OCI-M1 (cell line): ENCODE results near the gene CLEC4M.
"Not testable (repeated sequence)": the region's sequence is repeated elsewhere in the genome, so short reads cannot be mapped to it uniquely, and the experiment has no call there.

Experiments used
- DNase-seq: peaks from one replicate; lab custom pipeline; 2025; lab: John Stamatoyannopoulos, UW

CLEC4M gene

DNA sequence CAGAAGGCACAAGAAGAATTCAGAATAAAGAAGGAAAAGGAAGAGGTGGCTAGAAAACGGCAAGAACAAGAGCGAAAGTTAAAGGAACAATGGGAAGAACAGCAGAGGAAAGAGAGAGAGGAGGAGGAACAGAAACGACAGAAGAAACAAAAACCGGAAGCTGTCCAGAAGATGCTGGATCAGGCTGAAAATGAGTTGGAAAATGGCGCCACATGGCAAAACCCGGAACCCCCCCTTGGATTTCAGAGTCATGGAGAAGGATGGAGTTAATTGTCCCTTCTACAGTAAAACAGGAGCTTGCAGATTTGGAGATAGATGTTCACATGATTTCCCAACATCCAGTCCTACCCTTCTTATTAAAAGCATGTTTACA is 22.4 kb upstream of the CLEC4M start:
- DNase-seq, result no peak

DNA sequence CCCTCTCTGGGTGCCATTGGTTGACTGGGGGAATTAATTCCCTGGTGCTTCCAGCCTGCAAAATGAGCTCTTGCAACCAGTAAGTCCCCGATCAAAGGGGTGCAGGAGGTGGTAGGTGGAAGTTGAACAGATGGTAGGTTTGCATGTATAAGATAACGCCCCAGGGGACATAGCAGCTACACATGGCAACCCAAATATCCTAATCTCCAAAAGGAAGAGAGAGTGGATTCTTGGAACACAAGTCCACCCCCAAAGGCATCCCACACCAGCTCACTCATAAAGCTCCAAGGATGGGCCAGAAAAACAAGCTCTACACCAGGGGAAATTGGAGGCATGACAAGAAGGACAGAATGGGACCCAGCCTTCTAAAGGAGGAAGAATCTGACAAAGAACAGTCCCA is 20.5 kb upstream of the CLEC4M start:
- no peak for DNase-seq

DNA sequence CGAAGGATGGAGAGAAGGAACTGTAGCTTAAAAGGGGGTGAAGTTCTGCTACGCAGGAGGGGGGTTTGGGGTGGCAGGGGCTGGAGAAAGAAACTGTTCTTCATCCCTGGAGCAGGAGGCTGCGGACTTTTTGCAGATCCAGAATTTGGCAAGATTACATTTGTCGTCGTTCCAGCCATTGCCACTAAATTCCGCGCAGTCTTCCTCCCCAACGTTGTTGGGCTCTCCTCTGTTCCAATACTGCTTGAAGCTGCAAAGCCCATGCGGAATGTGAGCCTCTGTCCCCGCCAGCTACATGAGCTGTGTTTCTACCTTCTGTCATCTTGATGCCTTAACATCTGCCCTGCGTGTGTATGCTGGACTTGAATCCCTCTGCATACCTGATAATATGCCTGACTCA is 20.1 kb upstream of the CLEC4M start:
- no peak for DNase-seq

DNA sequence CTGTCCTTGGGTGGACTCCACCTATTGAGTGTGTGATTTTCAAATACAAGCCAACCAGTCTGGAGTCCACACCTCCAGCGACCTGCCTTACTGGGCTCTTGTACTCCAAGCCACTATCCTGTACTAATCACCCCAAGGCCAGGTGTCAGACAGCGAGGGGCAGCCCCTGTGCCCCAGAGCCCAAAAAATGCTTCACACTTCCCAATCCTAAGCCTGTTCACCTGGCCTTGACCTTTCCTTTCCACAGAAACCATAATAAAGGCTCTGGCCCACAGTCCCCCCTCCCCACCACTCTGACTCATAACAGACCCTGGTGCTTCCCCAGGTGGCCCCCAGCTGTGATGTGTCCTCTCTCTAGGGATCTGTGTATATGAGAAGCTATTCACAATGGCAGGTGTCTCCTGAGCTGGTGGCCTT is 19.6 kb upstream of the CLEC4M start:
- no peak for DNase-seq

GRCh38 chr19:7744199-7744786 is 18.8 kb upstream of the CLEC4M start:
- no peak for DNase-seq

DNA sequence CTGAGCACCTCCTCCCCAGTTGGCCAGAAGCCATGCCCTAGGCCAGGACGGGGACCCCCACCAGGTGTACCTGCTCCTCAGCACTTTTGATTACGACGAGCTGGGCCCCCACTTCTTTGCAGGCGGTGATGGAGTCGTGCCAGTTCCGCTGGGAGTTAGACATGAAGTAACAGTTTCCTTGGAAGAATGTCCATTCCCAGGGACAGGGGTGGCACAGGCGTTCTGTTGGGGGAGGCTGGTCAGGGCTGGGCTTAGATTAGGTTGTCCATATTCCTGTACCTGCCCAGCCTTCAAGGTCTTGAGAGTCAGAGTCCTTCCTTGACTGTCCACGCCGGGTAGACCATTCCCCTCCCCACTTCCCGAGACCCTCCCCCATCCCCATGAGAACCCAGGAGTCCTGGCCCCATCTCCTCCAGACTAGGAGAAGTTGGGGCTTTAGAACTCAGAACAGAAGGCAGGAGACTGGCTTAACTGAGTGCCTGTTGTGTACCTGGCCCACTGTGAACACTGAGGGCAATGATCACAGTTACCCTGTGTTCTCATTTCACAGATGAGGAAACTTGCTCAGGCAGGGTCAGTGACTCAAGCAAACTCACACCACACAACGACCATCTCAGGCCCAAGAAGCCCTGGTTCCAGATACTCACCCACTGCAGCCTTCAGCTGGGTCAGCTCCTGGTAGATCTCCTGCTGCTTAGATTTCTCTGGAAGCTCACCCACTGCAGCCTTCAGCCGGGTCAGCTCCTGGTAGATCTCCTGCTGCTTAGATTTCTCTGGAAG is 18.0 kb upstream of the CLEC4M start:
- no peak for DNase-seq

DNA sequence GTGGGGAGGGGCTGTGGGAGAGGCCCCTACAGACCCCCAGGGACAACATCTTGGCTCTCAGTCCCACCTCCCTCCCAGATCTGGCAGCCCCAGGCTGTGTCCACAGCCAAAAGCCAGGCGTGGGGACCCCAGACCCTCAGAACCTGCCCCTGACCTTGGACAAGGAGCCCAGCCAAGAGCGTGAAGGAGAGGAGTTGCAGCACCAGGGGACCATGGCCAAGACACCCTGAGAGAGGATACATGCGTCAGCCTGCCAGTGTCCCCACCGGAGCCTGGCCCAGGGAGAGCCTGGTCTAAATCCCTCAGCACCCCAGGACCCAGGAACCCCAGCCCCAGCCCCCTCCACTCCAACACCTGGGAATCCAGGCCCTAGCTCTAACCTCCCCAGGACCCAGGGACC is 16.7 kb upstream of the CLEC4M start:
- not testable (repeated sequence) for DNase-seq

- DNase-seq, result no peak
Observed at GRCh38 chr19:7746903-7747884, 15.8 kb upstream of the CLEC4M start, which contains the start of gene CD209. Gene CD209 (minus strand): TSS chr19:7747534. CDS start chr19:7747511, 23 bp downstream.

DNA sequence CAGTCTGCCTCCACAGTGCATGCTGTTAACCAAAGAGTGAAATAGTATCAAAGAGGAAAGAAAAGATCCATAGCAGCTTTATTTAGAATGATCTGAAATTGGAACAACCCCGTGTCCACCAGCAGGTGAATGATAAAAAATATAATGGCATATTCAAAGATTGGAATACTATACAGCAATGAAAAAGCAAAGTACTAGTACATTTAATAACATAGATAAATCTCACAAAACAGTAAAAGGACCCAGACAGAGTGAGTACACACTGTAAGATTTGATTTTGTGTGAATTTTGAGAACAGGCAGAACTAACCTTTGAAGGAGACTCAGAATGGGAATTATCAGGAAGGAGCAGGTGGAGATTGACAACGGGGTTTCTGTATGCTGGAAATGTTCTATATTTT is 14.9 kb upstream of the CLEC4M start:
- DNase-seq, result no peak

- peak; percentile 39 for DNase-seq
Observed at GRCh38 chr19:7748756-7749155, 14.3 kb upstream of the CLEC4M start.

DNA sequence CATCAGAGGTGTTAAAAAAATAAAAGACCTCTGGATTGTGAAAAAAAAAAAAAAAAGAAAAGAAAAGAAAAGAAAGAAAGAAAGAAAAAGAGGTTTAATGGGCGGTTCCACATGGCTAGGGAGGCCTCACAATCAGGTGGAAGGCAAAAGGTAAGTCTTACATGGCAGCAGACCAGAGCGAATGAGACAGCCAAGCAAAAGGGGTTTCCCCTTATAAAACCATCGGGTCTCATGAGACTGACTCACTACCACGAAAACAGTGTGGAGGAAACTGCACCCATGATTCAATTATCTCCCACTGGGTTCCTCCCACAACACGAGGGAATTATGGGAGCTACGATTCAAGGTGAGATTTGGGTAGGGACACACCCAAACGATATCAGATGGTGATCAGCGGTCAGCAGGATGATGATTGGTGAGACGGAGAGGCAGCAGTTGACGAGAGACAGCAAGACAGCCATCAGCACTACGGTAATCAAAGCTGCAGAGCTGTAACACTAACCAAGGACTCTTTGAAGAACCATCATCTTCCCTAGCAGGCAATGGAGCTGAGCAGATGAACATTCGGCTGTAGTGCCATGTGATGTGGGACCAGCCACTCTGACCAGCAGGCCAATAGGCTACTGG is 11.8 kb upstream of the CLEC4M start:
- DNase-seq, result no peak

- DNase-seq, result no peak
Observed at GRCh38 chr19:7756258-7756657, 6.8 kb upstream of the CLEC4M start.

DNA sequence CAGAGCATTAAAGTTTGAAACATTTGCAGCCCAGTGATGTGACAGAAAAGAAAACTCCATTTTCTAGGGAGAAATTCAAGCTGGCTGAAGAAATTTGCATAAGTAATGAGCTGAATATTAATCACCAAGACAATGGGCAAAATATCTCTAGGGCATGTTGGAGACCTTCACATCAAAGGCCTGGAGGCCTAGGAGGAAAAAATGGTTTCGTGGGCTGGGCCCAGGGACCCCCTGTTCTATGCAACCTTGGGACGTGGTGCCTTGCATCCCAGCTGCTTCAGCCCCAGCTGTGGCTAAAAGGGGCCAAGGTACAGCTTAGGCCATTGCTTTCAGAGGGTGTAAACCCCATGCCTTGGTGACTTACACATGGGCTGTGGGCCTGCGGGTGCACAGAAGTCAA is 5.7 kb upstream of the CLEC4M start:
- no peak for DNase-seq

- no peak for DNase-seq
Observed at GRCh38 chr19:7759156-7759555, 3.9 kb upstream of the CLEC4M start.

DNA sequence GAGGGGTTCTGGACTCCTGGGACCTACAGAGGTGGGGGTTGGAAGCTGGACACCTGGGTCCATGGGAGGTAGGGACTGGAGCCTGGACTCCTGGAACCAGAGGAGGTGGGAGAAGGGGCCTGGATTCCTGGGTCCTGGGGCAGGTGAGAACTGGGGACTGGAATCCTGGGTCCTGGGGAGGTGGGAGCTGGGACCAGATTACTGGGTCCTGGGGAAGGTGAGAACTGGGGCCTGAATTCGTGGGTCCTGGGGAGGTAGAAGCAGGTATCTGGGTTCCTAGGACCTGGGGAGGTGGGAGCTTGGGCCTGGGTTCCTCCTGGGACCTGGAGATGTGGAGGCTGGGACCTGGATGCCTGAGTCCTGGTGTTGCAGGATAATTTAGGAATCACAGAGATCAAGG is 653 bp downstream of the CLEC4M start:
- no peak for DNase-seq

DNA sequence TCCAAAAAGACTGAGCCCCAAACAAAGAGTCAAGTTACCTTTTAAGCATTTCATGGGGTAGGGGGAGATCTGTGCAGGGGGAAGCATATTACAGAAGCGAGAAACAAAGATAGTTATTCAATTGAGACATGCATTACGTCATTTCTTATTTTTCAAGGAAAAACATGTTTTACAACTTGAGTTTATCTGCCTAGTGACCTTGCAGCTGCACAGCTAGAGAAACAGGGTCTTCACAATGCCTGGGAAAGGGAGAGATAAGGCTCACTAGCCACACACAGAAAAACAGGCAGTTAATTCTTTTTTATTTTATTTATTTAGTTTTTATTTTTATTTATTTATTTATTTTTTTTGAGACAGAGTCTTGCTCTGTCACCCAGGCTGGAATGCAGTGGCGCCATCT is 1.1 kb downstream of the CLEC4M start:
- DNase-seq, result peak; percentile 55

DNA sequence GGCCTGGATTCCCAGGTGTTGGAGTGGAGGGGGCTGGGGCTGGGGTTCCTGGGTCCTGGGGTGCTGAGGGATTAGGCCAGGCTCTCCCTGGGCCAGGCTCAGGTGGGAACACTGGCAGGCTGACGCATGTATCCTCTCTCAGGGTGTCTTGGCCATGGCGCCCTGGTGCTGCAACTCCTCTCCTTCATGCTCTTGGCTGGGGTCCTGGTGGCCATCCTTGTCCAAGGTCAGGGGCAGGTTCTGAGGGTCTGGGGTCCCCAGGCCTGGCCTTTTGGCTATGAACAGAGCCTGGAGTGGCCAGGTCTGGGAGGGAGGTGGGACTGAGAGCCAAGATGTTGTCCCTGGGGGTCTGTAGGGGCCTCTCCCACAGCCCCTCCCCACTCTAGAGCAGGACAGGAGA is 2.0 kb downstream of the CLEC4M start:
- not testable (repeated sequence) for DNase-seq

GRCh38 chr19:7766535-7766934 is 3.5 kb downstream of the CLEC4M start:
- no peak for DNase-seq

DNA sequence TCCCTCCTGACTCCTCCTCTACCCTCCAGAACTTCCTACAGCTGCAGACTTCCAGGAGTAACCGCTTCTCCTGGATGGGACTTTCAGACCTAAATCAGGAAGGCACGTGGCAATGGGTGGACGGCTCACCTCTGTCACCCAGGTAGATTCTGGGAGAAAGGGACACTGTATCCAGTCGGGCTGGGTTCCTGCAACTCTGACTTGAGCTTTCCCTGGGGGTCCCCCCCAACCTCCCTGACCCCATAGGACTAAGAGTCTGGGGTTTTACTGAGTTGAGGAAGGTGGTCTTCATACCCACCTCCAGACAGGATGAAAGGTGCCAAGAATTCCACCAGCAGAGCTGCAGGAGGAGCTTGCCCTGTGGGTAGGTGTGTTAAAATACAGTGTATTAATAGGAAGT is 4.4 kb downstream of the CLEC4M start:
- DNase-seq, result no peak

DNA sequence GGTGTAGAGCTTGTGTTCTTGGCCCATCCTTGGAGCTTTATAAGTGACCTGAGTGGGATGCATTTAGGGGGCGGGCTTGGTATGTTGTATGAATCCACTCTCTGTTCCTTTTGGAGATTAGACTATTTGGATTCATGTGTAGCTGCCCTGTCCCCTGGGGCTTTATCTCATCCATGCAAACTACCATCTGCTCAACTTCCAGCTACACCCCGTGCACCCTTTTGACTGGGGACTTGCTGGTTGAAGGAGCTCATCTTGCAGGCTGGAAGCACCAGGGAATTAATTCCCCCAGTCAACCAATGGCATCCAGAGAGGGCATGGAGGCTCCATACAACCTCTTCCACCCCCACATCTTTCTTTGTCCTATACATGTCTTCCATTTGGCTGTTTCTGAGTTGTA is 6.1 kb downstream of the CLEC4M start:
- no peak for DNase-seq

- no peak for DNase-seq
Observed at GRCh38 chr19:7771072-7771471, 8.0 kb downstream of the CLEC4M start.

DNA sequence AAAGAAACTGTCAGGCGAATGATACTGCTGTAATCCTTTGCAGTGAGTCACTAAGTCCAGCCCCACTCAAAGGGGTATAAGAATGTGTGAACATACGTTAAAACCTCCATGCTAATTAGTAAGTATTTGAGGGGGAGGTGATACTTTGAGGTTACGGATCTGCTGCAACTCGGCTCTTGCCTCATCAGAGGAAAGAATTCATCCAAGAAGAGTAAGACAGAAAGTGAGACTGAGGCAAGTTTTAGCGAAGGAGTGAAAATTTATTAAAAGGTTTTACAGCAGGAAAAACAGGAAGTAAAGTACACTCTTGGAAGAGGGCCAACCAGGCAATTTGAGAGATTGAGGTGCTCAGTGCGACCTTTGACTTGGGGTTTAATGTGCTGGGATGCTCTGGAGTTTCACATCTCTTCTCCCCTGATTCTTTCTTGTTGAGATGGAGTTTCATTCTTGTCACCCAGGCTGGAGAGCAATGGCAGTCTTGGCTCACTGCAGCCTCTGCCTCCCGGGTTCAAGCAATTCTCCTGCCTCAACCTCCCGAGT is 9.8 kb downstream of the CLEC4M start:
- peak; percentile 72 for DNase-seq
